Right renal pelvis (tissue), 4 donors: ENCODE data around the gene DBH. TPM values are rescaled to one million over a fixed set of nuclear protein-coding genes. Genes with fewer than 3 reads are reported as not detected.
"Not testable (repeated sequence)": the region's sequence is repeated elsewhere in the genome, so short reads cannot be mapped to it uniquely, and the experiment has no call there.

Experiments
- DNase-seq, 4 donors: peaks; one replicate each; pipeline ENCODE4 v3.0.0-alpha.2; 2013; ENCODE audit warnings: low read depth in 4 of 4, low spot score in 3 of 4, missing footprints in 1 of 4
- polyA plus RNA-seq, 4 donors: library from polyadenylated mRNA; unstranded; fragments of 120-200 nt; gene quantifications; one replicate each; pipeline ENCODE4 v1.2.1, GENCODE V29; 2013; ENCODE audit not compliant: insufficient read length in 4 of 4

DBH gene
- polyA plus RNA-seq, 4 donors, result 0.60 to 3.1 (median 0.81) TPM

DNA sequence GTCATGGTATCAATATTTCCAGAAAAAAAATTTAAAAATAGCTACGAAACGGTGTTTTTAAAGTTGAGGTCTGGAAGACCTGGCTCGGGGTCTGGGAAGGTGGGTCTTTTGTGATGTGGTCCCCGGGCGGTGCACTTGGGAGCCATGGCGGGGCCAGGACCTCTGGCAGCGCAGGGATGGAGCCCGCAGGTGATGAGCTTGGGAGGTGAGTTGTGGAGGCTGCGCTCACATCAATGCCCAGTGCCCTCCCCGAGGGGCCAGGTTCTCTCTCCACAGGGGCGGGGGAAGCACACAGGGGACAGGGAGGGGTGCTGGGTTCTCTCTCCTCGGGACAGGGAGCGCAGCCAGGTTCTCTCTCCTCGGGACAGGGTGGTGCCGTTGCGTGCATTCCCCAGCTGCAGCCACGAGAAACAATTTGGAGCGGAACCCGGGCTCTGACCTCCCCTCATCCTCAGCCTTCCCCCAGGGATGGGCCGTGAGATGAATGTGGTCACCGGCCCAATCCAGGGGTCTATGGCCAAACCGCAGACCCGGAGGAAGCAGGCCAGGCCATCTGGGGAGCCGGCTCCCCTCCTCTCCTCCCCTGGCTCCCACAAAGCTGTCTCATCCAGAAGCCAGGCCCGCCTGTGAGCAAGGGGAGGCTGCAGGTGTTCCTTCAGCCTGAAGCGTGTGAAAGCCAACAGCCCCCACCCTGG is 25.8 kb downstream of the DBH start:
- no peak for DNase-seq

DNA sequence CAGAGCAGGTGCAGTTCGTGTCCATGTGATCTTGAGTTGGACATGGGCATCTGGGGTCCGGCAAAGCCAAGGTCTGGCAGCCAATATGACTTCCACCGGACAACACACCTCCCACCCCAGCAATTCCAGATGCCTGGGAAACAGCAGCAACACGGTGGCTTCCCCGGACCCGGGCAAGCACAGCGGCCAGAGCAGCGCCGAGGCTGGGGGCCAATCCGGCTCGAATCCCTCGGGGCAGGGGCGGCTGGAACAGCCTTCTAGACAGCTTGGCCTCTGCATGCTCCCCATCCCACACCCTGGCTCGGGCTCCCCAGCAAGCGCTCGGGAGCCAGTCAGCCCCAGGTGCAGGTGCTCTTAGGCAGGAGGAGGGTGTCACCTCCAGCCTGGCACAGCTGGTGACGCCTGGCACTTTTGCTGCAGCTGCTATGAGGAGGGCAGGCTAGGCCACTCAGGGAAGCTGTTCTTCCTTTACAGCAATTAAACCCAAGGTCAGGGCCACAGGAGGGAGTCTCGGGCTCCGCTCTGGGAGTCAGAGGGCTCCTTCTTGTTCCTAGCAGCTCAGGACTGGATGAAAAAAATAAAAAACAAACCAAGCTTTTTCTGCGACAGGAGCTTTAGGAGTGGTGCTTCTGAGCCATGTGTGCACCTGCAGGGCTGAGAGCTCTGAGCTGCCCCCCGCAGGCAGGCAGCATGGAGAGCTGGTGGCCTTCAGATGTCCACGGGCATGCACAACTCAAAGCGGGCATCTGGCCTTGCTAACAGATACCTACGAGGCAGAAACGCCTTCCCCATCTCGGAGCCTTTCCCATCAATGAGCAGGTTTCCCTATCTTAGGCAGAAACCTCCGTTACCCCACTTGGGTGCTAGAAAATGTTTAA is 28.2 kb downstream of the DBH start:
- DNase-seq, result no peak

DNA sequence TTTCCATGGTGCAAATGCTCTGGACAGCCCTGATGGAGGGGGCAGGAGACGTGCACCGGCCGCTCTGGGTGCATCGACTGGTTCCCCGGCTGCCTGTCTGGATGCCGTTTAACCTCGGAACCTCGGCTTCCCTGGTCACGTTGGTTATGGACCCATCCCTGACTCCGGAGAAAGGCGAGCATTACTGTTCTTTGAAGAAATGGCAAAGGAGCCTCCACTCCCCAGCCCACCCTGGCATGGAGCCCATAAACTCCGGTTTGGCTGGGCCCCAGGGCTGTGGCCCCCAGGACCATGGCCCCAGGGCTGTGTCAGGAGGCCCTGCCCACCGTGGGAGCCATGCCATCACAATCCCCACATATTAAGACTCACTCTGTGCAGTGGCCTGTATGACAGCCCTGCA is 28.9 kb downstream of the DBH start:
- no peak for DNase-seq

DNA sequence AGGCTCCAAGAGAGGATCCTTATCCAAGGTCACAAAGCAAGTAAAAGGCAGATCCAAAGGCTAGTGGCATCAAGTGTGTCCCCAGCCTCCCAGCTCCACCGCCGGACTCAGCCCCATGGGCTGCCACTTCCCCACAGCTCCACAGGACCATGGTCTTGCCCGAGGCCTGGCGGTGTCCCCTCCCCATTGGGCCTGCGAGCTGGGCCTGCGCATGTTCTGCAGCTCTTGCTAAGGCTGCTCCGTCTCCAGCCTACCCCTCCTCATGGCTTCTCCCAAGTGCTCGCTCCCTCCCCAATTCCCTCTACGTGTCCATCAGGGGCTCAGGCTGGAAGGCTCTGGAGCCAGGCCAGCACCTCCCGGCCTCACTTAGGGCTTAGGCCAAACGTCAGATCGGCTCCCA is 29.4 kb downstream of the DBH start:
- no peak for DNase-seq

DNA sequence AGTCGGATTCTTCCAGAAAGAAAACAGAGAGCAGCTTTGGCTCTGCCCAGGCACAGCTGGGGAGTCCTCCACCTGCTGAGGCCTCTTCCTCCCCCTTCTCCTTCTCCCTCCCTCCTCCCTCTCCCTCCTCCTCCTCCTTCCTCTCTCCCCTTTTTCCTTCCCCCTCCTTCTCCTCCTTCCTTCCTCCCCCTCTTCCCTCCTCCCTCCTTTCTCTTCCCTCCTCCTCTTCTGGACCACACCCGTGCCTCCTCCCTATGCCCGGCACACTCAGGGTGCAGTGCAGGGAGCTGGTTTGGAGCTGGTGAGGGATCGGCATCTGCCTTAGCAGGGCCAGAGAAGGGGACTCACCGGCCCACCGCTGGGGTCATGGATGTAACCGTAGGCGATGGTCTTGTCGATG is 30.2 kb downstream of the DBH start:
- no peak for DNase-seq

DNA sequence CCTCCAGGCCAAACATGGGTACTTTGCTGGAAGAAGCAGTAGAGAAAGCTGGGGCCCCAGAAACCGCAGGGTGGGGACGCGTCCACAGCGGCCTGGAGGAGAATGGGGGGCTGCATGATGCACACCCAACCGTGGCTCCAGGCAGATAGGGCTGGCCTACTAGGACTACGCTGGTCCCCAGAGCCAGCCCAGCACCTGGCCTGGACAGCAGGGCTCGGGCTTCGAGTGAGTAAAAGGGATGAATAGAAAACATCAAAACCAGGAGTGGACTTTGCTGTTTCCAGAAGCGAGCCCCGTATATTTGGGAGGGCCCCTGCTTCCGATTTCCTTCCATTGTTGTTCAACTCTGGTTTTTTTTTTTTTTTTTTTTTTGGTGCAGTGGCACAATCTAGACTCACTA is 30.7 kb downstream of the DBH start:
- DNase-seq, result no peak

DNA sequence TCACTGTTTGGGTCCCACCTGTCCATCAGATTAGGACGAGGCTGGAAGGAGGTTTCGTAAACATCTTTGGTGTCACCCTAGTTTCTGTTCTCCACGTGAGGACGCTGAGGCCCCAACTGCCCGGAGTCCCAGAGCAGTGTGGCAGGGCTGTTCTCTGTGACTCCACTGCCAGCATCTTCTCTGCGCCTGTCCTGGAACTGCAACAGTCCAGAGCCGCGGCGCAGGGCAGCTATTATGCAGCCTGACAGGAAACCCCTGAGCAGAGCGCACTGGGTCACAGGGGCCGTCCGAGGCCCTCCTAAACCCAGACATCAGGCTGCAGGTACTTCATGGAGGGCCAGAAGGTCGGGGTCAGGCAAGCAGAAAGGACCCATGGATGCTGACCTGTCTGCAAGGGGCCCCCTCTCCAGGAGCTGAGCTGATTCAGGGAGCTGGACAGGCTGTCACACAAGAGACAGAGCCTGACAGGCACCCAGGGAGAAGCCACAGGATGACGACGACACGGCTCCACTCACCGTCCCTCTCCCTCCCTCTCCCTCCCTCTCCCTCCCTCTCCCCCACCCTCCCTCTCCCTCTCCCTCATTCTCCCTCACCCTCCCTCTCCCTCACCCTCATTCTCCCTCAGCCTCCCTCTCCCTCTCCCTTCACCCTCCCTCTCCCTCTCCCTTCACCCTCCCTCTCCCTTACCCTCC is 31.7 kb downstream of the DBH start:
- DNase-seq, result no peak

DNA sequence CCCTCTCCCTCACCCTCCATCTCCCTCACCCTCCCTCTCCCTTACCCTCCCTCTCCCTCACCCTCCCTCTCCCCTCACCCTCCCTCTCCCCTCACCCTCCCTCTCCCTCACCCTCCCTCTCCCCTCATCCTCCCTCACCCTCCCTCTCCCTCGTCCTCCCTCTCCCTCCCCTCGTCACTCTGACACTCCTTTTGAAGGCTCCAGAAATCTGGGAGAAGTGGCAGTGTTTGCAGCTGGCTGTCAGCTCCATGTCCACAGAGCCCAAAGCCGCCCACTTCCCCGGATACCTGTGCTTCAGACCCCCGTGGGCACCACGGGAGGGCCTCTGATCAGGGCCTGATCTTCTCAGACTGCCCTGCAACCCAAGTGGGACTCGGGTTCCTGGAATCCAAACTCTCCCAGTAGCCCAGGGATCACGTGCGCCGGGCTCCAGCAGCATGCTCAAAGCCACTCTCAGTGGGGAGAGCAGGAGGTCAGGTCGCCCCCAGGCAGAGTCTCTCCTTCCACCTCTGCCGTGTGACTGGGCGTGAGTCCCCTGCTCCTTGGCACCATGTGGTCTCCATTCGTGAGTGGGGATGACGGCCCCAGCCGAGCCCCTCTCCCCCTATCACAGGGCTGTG is 33.1 kb downstream of the DBH start:
- no peak for DNase-seq

DNA sequence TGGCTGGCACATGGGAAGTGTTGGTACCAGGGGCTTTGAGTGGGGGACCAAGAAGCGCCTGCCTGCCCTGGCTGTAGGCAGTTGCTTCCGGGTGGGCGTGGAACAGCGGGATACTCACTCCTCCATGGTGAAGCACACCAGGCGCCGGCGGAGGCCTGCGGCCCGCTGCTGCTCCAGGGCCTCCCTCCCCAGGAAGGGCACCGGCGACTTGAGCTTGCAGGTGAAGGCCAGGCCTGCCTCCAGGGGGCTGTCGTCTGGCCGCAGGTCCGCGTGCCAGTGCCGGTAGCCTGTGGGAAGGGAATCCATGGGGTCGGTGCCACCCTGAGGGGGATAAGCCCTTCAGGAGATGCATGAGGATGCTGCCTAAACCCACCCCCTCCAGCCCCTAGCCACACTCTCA is 34.3 kb downstream of the DBH start:
- DNase-seq, result no peak

DNA sequence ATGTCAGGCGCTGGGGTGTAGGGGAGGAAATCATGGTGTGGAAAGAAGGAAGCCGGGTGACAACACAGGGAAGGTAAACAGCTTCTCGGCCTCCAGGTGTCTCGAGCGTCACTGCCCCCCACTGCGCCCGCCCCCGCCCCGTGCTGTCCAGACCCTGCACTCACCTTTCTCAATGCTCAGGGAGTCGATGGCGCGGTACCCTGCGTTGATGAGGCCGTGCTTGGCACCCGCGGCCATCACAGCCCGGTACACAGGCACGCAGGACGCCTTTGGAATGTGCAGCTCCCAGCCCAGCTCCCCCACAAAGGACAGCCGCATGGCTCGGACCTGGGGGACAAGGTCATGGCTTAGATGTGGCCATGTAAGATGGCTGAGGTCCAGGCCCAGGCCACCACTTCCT is 35.2 kb downstream of the DBH start:
- DNase-seq, result no peak

DNA sequence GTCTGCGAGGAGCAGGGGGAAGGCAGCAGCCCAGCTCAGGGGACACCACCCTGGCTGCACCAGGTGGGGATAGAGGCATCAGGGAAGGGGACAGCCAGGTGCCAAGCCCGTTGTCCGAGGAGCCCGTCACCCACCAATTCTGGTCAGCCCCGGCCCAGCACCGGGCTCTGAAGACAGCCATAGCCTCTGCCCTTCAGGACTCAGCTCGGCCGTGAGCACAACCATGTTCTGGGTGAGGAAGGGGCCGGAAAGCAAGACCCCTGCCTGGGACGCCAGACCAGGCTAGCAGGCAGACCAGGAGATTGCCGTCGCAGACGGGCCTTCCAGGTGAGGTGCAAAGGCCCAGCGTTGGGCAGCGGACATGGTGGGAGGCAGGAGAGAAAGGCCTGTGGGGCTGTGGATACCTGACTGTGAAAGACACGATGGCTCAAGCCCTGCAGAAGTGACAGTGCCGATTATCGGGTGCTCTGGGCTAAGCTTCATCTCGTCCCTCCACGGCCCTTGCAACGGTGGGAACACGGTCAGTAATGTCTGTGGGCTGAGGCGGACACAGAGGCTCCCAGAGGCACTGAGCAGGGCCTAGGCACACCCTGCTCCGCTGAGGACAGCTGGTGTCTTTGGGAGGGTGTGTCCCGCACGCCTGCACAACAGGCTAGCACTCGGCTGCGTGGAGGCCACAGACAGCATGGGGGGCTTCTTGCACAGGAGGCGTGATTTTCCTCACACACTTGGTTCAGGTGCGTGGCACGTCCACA is 36.5 kb downstream of the DBH start:
- no peak for DNase-seq

DNA sequence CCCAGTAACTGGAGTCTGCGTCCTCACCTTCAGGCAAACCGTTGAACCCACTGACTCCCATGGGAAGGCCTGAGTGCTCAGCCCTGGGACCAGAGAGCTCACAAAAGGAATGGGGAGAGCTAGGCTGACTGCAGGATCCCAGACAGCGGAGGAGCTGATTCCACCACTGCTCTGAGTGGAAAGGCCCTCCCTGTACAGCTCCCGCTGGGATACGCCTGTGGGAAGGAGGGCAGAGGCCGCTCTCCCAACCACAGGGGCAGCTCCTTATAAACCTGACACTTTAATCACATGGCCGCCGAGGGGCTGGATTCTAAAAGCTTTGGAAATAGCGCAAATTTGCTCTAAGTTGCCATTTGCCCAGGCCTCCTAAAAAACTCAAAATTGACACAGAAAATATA is 37.1 kb downstream of the DBH start:
- no peak for DNase-seq

DNA sequence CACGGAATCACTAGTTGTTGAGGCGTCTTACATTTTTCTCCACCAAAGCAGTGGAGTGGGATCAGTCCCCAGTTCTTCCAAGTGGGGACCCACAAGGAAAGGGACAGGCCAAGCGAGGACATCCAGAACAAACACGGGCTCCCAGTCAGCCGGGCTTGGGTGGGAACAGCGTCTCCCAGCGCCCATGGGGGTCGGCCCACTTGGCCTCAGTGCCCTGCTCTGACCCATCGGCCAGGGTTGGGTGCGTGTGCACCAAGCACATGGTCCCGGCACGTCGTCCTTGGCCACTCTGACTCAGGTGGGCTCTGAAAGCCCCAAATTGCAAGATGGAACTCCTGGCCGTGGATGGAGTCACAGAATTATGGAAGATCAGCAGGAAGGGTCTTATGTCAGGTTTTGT is 37.9 kb downstream of the DBH start:
- no peak for DNase-seq

DNA sequence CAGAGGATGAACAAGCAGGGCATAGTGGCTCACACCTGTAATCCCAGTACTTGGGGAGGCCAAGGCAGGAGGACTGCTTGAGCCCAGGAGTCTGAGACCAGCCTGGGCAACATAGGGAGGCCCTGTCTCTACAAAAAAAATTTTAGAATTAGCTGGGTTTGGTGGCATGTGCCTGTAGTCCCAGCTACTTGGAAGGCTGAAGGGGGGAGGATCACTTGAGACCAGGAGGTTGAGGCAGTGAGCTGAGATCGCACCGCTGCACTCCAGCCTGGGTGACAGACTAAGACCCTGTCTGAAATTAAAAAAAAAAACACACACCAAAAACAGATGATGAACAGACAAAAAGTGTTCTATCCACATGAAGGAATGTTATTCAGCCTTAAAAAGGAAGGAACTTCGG is 39.6 kb downstream of the DBH start:
- not testable (repeated sequence) for DNase-seq

DNA sequence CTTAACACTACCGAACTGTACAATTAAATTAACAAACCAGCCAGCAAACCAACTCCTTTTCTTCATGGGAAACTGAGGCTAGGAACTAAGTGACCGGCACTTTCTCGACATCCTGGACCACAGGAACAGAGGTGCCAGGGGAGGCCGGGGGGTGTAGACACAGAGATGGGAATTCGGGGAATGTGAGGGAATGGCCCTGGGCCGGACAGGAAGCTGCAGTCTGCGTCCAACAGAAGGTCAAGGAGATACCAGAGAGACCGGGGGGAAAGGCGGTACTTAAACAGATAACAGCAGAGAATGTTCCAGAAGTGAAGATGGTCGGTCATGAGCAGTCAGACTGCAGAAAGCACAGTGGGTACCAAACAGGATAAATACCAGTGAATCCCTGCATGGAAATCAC is 40.3 kb downstream of the DBH start:
- DNase-seq, result no peak

DNA sequence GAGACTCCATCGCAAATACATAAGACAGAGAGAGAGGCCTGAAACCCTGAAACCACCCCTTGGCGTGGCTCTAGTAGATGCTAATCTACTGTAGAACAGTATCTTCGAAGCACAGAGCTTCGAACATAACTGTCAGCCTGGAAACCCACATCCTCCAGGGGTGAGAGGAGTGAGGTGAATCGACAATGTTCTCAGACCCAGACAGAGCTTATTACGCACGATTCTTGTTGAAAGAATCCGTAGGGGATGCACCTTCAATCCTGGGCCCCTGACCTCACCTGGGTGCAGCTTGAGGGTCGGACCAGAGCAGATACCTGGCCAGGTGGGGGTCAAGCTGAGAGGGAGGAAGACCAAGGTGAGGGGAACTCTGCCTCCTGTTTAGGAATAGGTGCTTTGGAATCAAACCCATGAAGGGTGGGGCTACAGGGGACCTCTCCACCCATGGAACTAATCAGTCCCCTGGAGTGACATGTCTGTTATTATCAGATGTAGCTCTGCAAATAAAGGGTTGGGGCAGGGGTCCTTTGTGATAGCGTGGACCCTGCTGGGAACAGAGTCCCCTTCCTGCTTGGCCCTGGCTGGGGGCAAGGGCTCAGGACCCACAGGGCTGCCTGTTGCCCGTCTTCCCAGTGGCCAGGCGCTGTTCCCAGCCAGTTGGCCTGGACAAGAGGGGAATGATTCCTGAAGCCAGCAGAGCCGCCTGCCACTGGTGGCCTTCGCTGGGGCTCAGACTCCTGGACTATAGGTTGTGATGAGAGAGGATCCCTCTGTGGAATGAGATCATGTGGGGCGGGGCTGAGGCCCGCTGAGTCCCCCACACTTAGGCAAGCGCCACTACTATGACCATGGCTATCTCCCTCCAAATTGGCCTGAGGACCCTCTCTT is 41.2 kb downstream of the DBH start:
- no peak for DNase-seq

DNA sequence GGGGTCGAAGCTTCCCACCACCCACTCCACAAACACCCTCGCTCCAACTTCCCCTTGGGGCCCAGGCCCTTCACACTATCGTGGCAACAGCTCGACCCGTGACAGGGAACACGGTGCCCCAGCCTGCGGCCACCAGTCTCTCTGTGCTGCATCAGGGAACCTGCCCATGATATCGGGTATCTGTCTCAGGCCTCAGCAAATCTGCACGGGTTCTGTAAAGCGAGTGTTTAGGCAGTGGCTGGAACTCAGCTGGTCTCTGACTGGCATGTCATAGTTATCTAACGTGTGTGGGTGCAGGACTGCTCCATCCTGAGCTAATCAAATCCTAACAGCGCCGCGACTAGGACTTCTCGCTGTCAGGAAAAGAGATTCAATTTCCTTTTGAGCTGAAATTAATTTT is 42.9 kb downstream of the DBH start:
- no peak for DNase-seq

DNA sequence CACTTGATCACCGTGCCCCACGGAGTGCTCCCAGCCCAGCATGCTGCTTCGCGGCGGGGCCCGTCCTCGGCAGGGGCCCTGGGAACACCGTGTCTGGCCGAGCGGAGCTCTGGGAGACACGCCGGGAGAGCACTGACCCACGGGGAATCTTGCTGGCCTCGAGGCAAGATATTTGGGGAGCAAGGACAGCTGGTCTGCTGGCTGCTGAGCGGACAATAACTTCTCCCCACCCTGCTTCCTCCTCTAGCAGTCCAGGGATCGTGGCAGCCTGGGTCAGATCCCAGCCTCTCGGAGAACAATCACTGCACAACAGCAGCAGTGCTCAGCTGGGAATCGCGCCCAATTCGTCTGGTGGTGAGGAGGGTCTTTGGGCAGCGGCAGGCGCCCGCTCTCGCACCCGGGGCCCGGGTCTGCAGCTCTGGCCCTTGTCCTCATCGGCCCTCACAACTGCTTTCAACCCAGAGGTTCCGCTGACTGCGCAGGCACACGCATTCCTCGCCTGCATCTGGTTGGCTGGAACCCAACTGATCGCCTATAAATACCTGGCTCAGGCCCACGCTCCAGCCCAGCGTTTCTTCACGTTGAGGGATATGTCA is 43.4 kb downstream of the DBH start:
- no peak for DNase-seq
